CD14-positive monocyte (primary cell): ENCODE measurements around the gene FMO4. TPM values are rescaled to one million over a fixed set of nuclear protein-coding genes. Genes with fewer than 3 reads are reported as not detected.
"Not testable (repeated sequence)": the region's sequence is repeated elsewhere in the genome, so short reads cannot be mapped to it uniquely, and the experiment has no call there.

Source experiments
- DNase-seq, 3 donors: peaks; one replicate each; pipeline ENCODE4 v3.0.0-alpha.2; 2011 to 2022
- H2AFZ ChIP-seq: 2 replicates; pipeline ENCODE4 v1.6.0; 2012; ENCODE audit warnings: mild to moderate bottlenecking, low read depth, low read length, inconsistent platforms; ENCODE audit not compliant: insufficient read depth, poor library complexity, severe bottlenecking
- H3K27ac ChIP-seq, 2 donors: 1 replicate in 1 of 2; 2 replicates in 1 of 2; pipeline ENCODE4 v1.5.1; 2012 to 2013; ENCODE audit warnings: low read length in 2 of 2, control low read depth in 1 of 2, inconsistent platforms in 1 of 2, low read depth in 1 of 2, mild to moderate bottlenecking in 1 of 2
- H3K27me3 ChIP-seq, 2 donors: one replicate each; pipeline versions ENCODE4 v1.6.0 to v1.6.1; 2011 to 2013; ENCODE audit warnings: low read length in 2 of 2; ENCODE audit not compliant: control insufficient read depth in 2 of 2, insufficient read depth in 2 of 2
- H3K36me3 ChIP-seq, 2 donors: replicated peaks in 1 of 2; 1 replicate in 1 of 2; 2 replicates in 1 of 2; pipeline versions ENCODE4 v1.5.1 to v1.6.1; 2012 to 2013; ENCODE audit warnings: low read length in 2 of 2, control low read depth in 1 of 2, inconsistent platforms in 1 of 2, mild to moderate bottlenecking in 1 of 2; ENCODE audit not compliant: insufficient read depth in 2 of 2, control insufficient read depth in 1 of 2
- H3K4me1 ChIP-seq, 2 donors: 1 replicate in 1 of 2; 2 replicates in 1 of 2; pipeline versions ENCODE4 v1.5.1 to v1.6.1; 2012 to 2013; ENCODE audit warnings: low read length in 2 of 2, control low read depth in 1 of 2, inconsistent platforms in 1 of 2, mild to moderate bottlenecking in 1 of 2, moderate library complexity in 1 of 2; ENCODE audit not compliant: insufficient read depth in 2 of 2, control insufficient read depth in 1 of 2
- H3K4me2 ChIP-seq: replicated peaks from 2 replicates; pipeline ENCODE3; 2012; ENCODE audit warnings: low read length, moderate library complexity, mild to moderate bottlenecking; ENCODE audit not compliant: poor library complexity, severe bottlenecking; ENCODE audit errors: extremely low read depth
- H3K4me3 ChIP-seq, 3 experiments: fragments of 200-600 bp in 1 of 3; sonication (generic) in 1 of 3; replicated peaks in 1 of 3; 1 replicate in 2 of 3; 2 replicates in 1 of 3; pipeline ENCODE4 v1.5.1; 2011 to 2013; ENCODE audit warnings: low read length in 3 of 3, mild to moderate bottlenecking in 3 of 3, control low read depth in 2 of 3, low read depth in 2 of 3, inconsistent platforms in 1 of 3, moderate library complexity in 1 of 3
- H3K79me2 ChIP-seq: 2 replicates; pipeline ENCODE4 v1.6.0; 2012; ENCODE audit warnings: mild to moderate bottlenecking, control low read depth, inconsistent platforms, low read length, moderate library complexity; ENCODE audit not compliant: insufficient read depth
- H3K9ac ChIP-seq: 2 replicates; pipeline ENCODE4 v1.6.0; 2017; ENCODE audit warnings: low read length, mild to moderate bottlenecking; ENCODE audit not compliant: insufficient read depth, poor library complexity, severe bottlenecking
- H3K9me3 ChIP-seq, 2 donors: replicated peaks in 1 of 2; 1 replicate in 1 of 2; 2 replicates in 1 of 2; pipeline versions ENCODE4 v1.5.1 to v1.6.1; 2012 to 2013; ENCODE audit warnings: low read length in 2 of 2, control low read depth in 1 of 2; ENCODE audit not compliant: control insufficient read depth in 1 of 2, insufficient read depth in 1 of 2
- H4K20me1 ChIP-seq: 2 replicates; pipeline ENCODE4 v1.6.0; 2012; ENCODE audit warnings: mild to moderate bottlenecking, low read length, control low read depth, moderate library complexity; ENCODE audit not compliant: insufficient read depth
- H3K27ac Mint-ChIP-seq, 7 donors: one replicate each; pipeline ENCODE4 v1.8.0; 2020; ENCODE audit warnings: mild to moderate bottlenecking in 7 of 7, mixed read lengths in 7 of 7, moderate library complexity in 6 of 7, inconsistent platforms in 2 of 7
- H3K27me3 Mint-ChIP-seq, 3 donors: one replicate each; pipeline ENCODE4 v1.8.0; 2021 to 2022; ENCODE audit warnings: low read depth in 3 of 3, mild to moderate bottlenecking in 3 of 3, mixed read lengths in 3 of 3, moderate library complexity in 3 of 3, inconsistent platforms in 1 of 3
- H3K36me3 Mint-ChIP-seq, 2 donors: one replicate each; pipeline ENCODE4 v1.8.0; 2020; ENCODE audit warnings: mixed read lengths in 2 of 2, inconsistent platforms in 1 of 2, mild to moderate bottlenecking in 1 of 2
- H3K4me1 Mint-ChIP-seq: one replicate; pipeline ENCODE4 v1.8.0; 2020; ENCODE audit warnings: mild to moderate bottlenecking, mixed read lengths
- H3K4me3 Mint-ChIP-seq, 2 donors: one replicate each; pipeline ENCODE4 v1.8.0; 2020; ENCODE audit warnings: mild to moderate bottlenecking in 2 of 2, mixed read lengths in 2 of 2, moderate library complexity in 1 of 2
- H3K9me3 Mint-ChIP-seq, 7 donors: one replicate each; pipeline ENCODE4 v1.8.0; 2020 to 2022; ENCODE audit warnings: mixed read lengths in 7 of 7, mild to moderate bottlenecking in 6 of 7, moderate library complexity in 6 of 7, inconsistent platforms in 2 of 7
- WGBS: methylation state at CpG from one replicate; pipeline ENCODE4 v1.1.5; 2013; ENCODE audit warnings: missing lambda C conversion rate; ENCODE audit not compliant: insufficient coverage; 5-methylcytosine and 5-hydroxymethylcytosine counted together
- intact Hi-C, 2 donors: fragments of 100-400 bp; cut with micrococcal nuclease; formaldehyde crosslinking; loops; one replicate each; pipeline versions ENCODE4 v1.15.0 to v1.15.1; 2023
- polyA plus RNA-seq, 3 donors: library from polyadenylated mRNA; depleted of rRNA in 1 of 3; unstranded in 2 of 3; stranded (reverse) in 1 of 3; fragments of 300-500 nt in 2 of 3; fragments of >200 nt in 1 of 3; fragmentation: Illumina TruSeq in 2 of 3; gene quantifications; 1 replicate in 2 of 3; 2 replicates in 1 of 3; pipeline ENCODE4 v1.2.3, GENCODE V29; 2012 to 2021
- TF ChIP-seq, protein P1 (sequence below): fragments of 200-600 bp; IDR thresholded peaks from one replicate; pipeline ENCODE4 v1.8.0; 2022; ENCODE audit warnings: antibody characterized with exemption, mild to moderate bottlenecking

FMO4 gene
- polyA plus RNA-seq, 3 donors: 1.3 to 1.9 (median 1.6) TPM

DNA sequence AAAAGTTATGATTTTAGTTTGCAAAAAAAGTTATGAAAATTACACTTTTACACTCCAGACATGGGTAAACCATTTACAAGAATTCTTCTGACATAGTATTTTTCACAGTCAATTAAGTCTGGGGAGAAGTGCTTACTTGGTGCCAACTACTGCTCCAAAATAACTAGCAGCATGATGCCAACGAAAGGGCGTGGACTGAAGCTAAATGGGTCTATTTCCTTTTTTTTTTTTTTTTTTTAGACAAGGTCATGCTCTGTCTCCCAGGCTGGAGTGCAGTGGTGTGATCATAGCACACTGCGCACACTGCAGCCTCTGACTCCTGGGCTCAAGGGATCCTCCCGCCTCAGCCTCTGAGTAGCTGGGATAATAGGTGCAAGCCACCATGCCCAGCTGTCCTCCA is 43.2 kb downstream of the FMO4 start:
- TF ChIP-seq, protein P1, sequence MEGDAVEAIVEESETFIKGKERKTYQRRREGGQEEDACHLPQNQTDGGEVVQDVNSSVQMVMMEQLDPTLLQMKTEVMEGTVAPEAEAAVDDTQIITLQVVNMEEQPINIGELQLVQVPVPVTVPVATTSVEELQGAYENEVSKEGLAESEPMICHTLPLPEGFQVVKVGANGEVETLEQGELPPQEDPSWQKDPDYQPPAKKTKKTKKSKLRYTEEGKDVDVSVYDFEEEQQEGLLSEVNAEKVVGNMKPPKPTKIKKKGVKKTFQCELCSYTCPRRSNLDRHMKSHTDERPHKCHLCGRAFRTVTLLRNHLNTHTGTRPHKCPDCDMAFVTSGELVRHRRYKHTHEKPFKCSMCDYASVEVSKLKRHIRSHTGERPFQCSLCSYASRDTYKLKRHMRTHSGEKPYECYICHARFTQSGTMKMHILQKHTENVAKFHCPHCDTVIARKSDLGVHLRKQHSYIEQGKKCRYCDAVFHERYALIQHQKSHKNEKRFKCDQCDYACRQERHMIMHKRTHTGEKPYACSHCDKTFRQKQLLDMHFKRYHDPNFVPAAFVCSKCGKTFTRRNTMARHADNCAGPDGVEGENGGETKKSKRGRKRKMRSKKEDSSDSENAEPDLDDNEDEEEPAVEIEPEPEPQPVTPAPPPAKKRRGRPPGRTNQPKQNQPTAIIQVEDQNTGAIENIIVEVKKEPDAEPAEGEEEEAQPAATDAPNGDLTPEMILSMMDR: no peak
- Histone ChIP-seq H2AFZ (no peak overlapping the region), H3K9ac (no peak overlapping the region), H3K79me2 (no peaks in the 10 kb centered on the region), H3K27me3 (no peaks in the 10 kb centered on the region), H3K4me2 (no peak overlapping the region), H3K27ac (no peak overlapping the region), H4K20me1 (no peaks in the 10 kb centered on the region), H3K4me3 (no peak overlapping the region), H3K36me3 (no peaks in the 10 kb centered on the region), H3K9me3 (no peaks in the 10 kb centered on the region), H3K4me1 (peaks cover 0 to 7% of the 10 kb centered on the region in 2 donors)
- no peak overlapping the region for H3K27ac Mint-ChIP-seq
- peaks cover 7% of the 10 kb centered on the region for H3K4me1 Mint-ChIP-seq
- DNase-seq: no peak
- no CpG with 5 or more reads among the region's 4 CpGs for WGBS
- no peak overlapping the region for H3K4me3 Mint-ChIP-seq
- no peaks in the 10 kb centered on the region for H3K36me3 Mint-ChIP-seq
- peaks cover 0 to 3% (median 2%) of the 10 kb centered on the region in 3 donors for H3K27me3 Mint-ChIP-seq
- intact Hi-C loops: no loop called here
- peaks cover 2 to 8% (median 6%) of the 10 kb centered on the region in 7 donors for H3K9me3 Mint-ChIP-seq

DNA sequence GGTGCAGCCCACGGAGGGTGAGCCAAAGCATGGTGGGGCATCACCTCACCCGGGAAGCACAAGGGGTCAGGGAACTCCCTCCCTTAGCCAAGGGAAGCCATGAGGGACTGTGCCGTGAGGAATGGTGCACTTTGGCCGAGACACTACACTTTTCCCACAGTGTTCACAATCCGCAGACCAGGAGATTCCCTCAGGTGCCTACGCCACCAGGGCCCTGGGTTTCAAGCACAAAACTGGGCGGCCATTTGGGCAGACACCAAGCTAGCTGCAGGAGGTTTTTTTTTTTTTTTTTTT is 45.3 kb downstream of the FMO4 start:
- DNase-seq, H3K27me3 ChIP-seq, H3K27me3 Mint-ChIP-seq, intact Hi-C loops, H3K4me1 Mint-ChIP-seq, H3K27ac Mint-ChIP-seq, H3K4me3 Mint-ChIP-seq, H3K36me3 Mint-ChIP-seq, H3K9ac ChIP-seq, H3K4me1 ChIP-seq, H3K27ac ChIP-seq, H3K9me3 ChIP-seq, H3K4me2 ChIP-seq, H3K79me2 ChIP-seq, H3K4me3 ChIP-seq, H4K20me1 ChIP-seq, H3K36me3 ChIP-seq, H2AFZ ChIP-seq: not testable (repeated sequence)
- 100% methylated on average over 2 of the region's 7 CpGs for WGBS
- peaks cover 2 to 19% (median 12%) of the 10 kb centered on the region in 7 donors for H3K9me3 Mint-ChIP-seq

- DNase-seq, H3K27me3 ChIP-seq, H3K27me3 Mint-ChIP-seq, H3K4me3 ChIP-seq, H3K4me1 Mint-ChIP-seq, H3K4me1 ChIP-seq, intact Hi-C loops, H3K4me2 ChIP-seq, H3K36me3 ChIP-seq, H3K4me3 Mint-ChIP-seq, H2AFZ ChIP-seq, H3K27ac Mint-ChIP-seq, H3K36me3 Mint-ChIP-seq, H3K27ac ChIP-seq, H4K20me1 ChIP-seq, H3K79me2 ChIP-seq, H3K9ac ChIP-seq, H3K9me3 ChIP-seq: not testable (repeated sequence)
- 87% methylated on average over 5 of the region's 9 CpGs for WGBS
- H3K9me3 Mint-ChIP-seq: peaks cover 2 to 19% (median 12%) of the 10 kb centered on the region in 7 donors
These were observed 45.9 kb downstream of the FMO4 start for GRCh38 chr1:171359731-171360527.
